Activated CD4-positive, alpha-beta T cell treated with anti-CD3 and anti-CD28 coated beads, Interleukin-10, Interleukin-2, amounts not matched to agents 100 ng/mL and 50 ng/mL, durations not matched to agents 16 hours and 8 hours (primary cell): ENCODE results near the gene CST4.
A peak's percentile ranks its signal among the peaks of the same experiment; 100 is the strongest.
"Not testable (repeated sequence)": the region's sequence is repeated elsewhere in the genome, so short reads cannot be mapped to it uniquely, and the experiment has no call there.

Source experiments
- DNase-seq: peaks from one replicate; pipeline ENCODE4 v3.0.0-alpha.2; 2020

Gene CST4

GRCh38 chr20:23686046-23686750, 2.6 kb downstream of the CST4 start:
- no peak for DNase-seq

- not testable (repeated sequence) for DNase-seq
Observed at GRCh38 chr20:23685529-23685896, 3.3 kb downstream of the CST4 start.

GRCh38 chr20:23684261-23684660, 4.6 kb downstream of the CST4 start:
- DNase-seq = no peak

- DNase-seq = no peak
Observed at GRCh38 chr20:23683807-23684206, 5.0 kb downstream of the CST4 start.

- DNase-seq = no peak
Observed at GRCh38 chr20:23683281-23683680, 5.6 kb downstream of the CST4 start.

GRCh38 chr20:23680146-23680545, 8.7 kb downstream of the CST4 start:
- no peak for DNase-seq

GRCh38 chr20:23679133-23680092, 9.4 kb downstream of the CST4 start:
- DNase-seq = no peak

- DNase-seq = no peak
Observed at GRCh38 chr20:23673209-23673608, 15.6 kb downstream of the CST4 start.

GRCh38 chr20:23672158-23672557, 16.7 kb downstream of the CST4 start:
- no peak for DNase-seq

GRCh38 chr20:23671479-23671878, 17.4 kb downstream of the CST4 start:
- DNase-seq = no peak

GRCh38 chr20:23670361-23670760, 18.5 kb downstream of the CST4 start:
- no peak for DNase-seq

GRCh38 chr20:23669866-23670265, 19.0 kb downstream of the CST4 start:
- DNase-seq = no peak

- DNase-seq = no peak
Observed at GRCh38 chr20:23669327-23669726, 19.5 kb downstream of the CST4 start.

GRCh38 chr20:23668477-23668951, 20.3 kb downstream of the CST4 start:
- DNase-seq = peak; percentile 63

GRCh38 chr20:23667666-23668065, 21.2 kb downstream of the CST4 start:
- no peak for DNase-seq

GRCh38 chr20:23666698-23667097, 22.1 kb downstream of the CST4 start:
- DNase-seq = no peak

- no peak for DNase-seq
Observed at GRCh38 chr20:23666189-23666588, 22.6 kb downstream of the CST4 start.

GRCh38 chr20:23664954-23665353, 23.9 kb downstream of the CST4 start:
- no peak for DNase-seq

GRCh38 chr20:23664046-23664445, 24.8 kb downstream of the CST4 start:
- not testable (repeated sequence) for DNase-seq

GRCh38 chr20:23663180-23663579, 25.7 kb downstream of the CST4 start:
- DNase-seq = no peak

- no peak for DNase-seq
Observed at GRCh38 chr20:23662276-23662870, 26.5 kb downstream of the CST4 start.

- DNase-seq = no peak
Observed at GRCh38 chr20:23661002-23661429, 27.8 kb downstream of the CST4 start.
